Activated CD8-positive, alpha-beta memory T cell treated with anti-CD3 and anti-CD28 coated beads for 4 hours (primary cell): ENCODE measurements around the gene YOD1.

Source experiments
- DNase-seq, 2 donors: peaks; one replicate each; pipeline ENCODE4 v3.0.0-alpha.2; 2020; ENCODE audit warnings: low read depth in 2 of 2

Gene YOD1

GRCh38 chr1:207073906-207074820, 23.2 kb upstream of the YOD1 start:
- no peak for DNase-seq

GRCh38 chr1:207072233-207072632, 21.2 kb upstream of the YOD1 start:
- DNase-seq, result no peak

GRCh38 chr1:207071426-207071825, 20.4 kb upstream of the YOD1 start:
- DNase-seq, result no peak

DNA sequence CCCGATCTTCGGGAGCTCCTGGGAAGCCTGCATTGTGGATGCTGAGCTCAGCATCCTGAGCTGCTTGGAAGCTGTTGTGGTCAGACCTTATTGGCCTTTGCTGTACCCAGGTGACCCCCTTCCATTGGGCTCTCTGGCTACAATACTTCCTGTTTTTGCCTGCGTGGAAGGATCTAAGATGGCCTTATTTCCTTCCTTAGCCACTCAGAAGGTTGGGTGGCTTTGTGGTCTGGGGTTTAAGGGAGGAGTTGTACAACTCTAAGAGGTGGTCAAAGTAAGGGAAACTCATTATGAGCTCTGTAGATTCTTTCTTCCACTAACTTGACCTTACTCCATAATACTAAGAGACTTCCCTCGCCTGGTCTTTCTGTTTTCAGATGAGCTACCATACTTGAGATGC, 19.8 kb upstream of the YOD1 start:
- no peak for DNase-seq

- no peak for DNase-seq
Measured at GRCh38 chr1:207069858-207070506, 19.0 kb upstream of the YOD1 start.

- DNase-seq, result no peak
Measured at GRCh38 chr1:207069061-207069460, 18.1 kb upstream of the YOD1 start.

DNA sequence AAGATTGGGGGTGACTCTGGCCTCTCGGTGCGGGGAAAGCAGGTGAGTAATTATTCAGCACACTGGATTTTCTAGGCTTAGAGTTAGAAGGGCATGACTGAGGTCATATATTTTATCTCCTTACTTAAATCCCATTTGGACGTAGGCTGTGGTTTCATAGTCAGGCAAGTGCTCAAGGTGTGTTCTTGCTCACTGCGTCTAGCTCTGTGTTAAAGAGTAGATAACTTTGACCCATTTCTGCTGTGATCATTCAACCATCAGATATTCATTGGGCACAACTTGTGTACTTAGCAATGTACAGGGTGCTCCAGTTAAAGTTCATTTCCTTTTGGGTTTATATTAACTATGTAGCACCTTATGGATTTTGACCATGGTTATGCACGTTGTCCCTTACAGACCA, 16.7 kb upstream of the YOD1 start:
- DNase-seq, result no peak

GRCh38 chr1:207067185-207067584, 16.2 kb upstream of the YOD1 start:
- DNase-seq, result no peak

GRCh38 chr1:207064561-207064960, 13.6 kb upstream of the YOD1 start:
- DNase-seq, result no peak

DNA sequence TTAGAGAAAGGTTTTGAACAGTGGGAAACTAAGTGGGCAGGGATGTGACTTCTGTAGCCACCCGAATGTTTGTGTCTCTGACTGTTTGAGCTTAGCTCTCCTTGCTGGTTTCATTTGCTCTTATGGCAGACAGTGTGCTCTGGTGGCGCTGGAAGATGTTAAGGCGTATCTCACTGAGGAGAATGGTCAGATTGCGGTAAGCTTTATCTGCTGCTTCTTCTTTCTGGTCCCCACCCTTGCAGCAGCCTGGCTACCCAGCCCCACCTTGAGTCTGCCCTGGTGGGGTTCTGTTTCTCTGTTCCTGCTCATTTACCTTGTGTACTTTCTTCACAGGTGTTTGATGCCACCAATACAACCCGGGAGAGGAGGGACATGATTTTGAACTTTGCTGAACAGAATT, 12.0 kb upstream of the YOD1 start:
- no peak for DNase-seq

- DNase-seq, result no peak
Measured at GRCh38 chr1:207062058-207062457, 11.1 kb upstream of the YOD1 start.

- no peak for DNase-seq
Measured at GRCh38 chr1:207060596-207060995, 9.6 kb upstream of the YOD1 start.

DNA sequence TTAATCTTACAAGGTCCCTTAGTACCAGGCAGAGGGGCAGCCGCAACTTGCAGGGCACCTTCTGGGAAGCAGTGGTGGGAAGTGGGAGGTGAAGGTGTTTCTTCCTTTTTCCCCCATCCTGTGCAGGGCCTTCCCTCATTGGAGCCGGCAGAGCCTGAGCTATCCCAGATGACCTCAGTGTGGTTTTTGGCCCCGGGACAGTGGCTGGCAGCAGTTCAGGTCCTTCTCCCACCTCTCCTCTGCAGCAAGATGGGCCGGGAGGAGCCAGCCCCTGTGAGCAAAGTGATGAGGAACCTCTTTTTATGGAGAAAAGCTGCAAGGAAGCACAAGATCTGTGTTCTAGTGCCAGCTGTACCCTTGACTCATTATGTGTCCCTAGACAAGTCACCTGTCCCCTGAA, 8.9 kb upstream of the YOD1 start:
- DNase-seq, result no peak

DNA sequence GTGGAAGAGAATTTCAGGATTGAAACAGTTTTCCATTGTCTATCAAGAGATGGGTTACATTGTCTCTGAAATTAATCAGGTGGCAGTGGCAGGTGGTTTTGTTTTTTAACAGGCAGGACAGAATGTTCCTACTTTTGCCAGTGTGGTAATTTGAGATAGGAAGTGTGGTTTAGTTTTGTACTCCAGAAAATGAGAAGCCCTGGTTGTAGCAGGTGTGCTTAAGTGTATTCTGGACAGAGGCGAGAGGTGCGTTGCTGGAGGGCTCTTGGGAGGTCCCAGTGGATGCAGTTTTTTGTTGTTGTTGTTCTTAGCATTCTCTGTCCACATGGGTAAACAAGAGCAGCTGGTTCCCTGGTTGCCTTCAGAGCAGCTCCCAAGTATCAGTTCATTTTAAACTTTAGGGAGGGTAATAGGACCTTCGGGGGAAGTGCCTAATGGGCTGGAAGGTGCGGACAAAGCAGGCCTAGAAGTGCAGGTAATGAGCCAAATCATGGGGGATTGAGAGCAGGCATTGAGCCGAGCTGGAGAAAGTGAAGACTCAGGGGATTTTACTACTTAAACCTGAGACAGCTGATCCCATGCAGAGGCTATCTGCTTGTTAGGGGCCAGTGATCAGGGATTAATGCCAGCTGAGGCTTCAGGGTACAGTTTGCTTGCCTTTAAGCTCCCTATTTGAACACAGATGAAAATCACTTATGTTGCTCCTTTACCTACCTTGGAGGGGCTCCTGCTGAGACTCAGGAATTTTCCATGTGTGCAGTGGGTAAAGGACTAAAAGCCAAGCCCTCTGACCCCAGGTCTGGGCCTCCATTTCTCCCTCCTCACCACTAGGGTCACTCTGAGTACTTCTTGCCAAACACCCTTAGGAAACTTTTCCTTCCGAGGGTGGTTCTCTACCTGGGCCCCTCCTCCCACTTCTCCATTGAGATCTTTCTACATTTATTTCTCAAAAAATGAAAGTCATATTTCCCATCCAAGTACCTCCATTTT, 8.2 kb upstream of the YOD1 start:
- DNase-seq, result no peak

DNA sequence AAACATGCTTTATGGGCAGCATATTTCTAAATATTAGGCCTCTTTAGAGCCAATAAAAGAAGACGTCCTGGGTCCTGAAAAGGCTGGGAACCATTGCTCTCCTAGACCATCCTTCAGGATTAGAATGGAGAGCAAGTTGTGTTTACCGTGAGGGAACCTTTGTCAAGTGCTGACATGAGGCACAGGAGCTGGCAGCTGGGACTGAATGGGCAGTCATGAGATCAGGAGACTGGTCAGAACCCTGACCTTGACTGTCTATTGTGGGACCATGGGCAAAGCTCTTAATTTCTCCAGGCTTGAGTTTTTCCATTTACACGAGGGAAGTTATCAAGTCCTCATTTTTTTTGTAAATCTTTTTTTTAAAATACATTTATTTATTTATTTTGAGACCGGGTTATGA, 7.2 kb upstream of the YOD1 start:
- DNase-seq, result no peak

DNA sequence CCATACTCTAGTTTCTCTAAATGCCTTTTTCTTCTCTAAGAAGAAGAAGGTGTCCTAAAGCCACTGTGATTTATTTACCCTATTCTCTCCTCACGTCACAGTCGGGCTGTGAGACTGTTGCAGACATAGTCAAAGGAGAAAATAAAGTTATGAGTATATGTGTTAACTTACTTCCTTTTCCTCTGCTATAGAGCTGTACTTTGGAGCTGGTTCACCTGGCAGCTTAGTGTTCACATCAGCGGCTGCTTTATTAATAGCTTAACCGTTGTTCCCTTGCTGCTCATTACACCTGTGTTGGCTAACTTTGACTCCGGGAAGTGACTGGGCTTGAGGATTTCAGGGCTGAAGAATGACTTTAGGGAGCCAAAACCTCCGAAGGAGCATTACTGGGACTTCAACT, 5.7 kb upstream of the YOD1 start:
- no peak for DNase-seq

DNA sequence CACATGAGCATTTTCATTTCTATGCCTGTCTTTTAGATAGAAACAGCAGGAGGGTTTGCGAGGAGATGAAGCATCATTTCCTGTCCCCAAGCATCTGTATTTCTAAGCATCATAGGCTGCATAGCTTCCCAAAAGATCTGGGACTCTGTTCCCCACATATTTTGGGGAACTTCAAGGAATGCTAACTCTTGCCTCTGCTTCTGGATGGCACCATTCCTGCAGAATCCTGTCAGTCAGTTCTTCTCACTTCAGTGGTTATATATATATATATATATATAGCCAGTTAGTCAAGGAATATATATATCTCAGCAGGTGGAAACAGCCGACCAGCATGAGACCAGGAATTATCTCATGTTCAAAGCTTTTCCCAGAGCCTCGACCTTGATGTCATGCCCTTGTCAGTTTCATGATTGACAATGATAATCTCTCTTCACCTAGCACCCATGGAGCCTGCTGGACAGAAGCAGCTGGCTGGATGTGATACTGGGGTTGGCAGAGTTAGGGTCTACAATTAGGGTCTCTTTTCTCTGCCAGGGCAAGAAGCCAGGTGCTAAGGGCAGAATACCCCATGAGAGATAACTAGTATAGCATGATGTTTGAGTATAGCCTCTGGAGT, 4.5 kb upstream of the YOD1 start:
- no peak for DNase-seq

- DNase-seq, result no peak
Measured at GRCh38 chr1:207054491-207054890, 3.5 kb upstream of the YOD1 start.

GRCh38 chr1:207052911-207053769, 2.1 kb upstream of the YOD1 start, which contains the start of gene PFKFB2:
PFKFB2 (plus strand) TSS chr1:207053275; CDS start chr1:207054718, 1,443 bp downstream.
- DNase-seq, result peak; percentile 85 to 86

GRCh38 chr1:207050480-207051190, 373 bp downstream of the YOD1 start:
- DNase-seq, result peak; percentile 78 to 82
